C4-2B (cell line): ENCODE data around the gene YAE1.

Experiments used
- CTCF ChIP-seq: fragments of 450-650 bp; conservative IDR thresholded peaks from 2 replicates; pipeline ENCODE4 v1.5.1; 2017; ENCODE audit warnings: mild to moderate bottlenecking
- ZFX ChIP-seq: fragments of 450-650 bp; IDR thresholded peaks from 2 replicates; pipeline ENCODE4 v1.6.1; 2017

- TF ChIP-seq CTCF (no peak), ZFX (no peak)
These were observed 47.4 kb downstream of the YAE1 start for GRCh38 chr7:39613577-39613976.
